ENCODE results near the gene CNKSR1.

The CNKSR1 gene

DNA sequence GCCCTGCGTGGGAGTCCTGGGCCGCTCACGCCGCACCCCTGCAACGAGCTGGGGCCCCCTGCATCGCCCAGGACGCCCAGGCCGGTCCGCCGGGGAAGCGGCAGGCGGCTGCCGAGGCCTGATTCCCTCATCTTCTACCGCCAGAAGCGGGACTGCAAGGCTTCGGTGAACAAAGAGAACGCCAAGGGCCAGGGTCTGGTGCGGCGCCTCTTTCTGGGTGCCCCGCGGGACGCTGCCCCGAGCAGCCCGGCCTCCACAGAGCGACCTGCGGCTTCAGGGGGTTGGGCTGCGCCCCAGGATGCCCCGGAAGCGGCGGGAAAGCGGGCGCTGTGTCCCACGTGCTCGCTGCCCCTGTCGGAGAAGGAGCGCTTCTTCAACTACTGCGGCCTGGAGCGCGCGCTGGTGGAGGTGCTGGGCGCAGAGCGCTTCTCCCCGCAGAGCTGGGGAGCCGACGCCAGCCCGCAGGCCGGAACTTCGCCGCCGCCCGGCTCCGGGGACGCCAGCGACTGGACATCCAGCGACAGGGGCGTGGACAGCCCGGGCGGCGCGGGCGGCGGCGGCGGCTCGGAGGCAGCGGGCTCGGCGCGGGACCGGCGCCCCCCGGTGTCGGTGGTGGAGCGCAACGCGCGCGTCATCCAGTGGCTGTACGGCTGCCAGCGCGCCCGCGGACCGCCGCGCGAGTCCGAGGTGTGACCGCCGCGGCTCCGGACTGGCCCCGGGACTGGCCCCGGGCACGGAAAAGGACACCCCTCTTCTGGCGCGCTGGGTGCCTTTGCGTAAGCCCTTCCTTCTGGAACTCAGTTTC lies 15.7 kb upstream of the CNKSR1 start:
- peak; percentile 48 to 66 for DNase-seq

DNA sequence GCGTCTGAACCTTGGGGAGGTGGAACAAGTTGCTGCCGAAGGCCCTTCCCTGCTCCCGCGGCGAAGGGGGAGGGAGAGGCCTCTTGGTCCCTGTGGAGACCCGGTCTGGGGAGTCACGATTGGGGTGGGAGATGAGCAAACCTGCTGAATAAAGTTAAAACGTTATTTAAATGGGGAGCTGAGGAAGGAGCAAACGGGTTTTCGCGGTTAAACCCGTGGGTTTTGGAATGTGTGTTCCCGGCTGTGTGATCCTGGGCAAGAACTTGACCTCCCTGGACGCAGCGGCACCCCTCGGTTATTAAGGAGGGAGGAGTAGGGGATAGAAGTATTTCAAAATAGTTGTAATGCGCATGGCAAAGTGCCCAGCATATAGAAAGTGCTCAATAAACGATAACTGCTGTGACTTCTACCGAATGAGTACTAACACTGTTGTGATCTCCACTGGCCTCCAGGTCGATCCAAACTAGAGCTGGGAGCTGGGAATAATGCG lies 15.0 kb upstream of the CNKSR1 start:
- DNase-seq: no peak

DNA sequence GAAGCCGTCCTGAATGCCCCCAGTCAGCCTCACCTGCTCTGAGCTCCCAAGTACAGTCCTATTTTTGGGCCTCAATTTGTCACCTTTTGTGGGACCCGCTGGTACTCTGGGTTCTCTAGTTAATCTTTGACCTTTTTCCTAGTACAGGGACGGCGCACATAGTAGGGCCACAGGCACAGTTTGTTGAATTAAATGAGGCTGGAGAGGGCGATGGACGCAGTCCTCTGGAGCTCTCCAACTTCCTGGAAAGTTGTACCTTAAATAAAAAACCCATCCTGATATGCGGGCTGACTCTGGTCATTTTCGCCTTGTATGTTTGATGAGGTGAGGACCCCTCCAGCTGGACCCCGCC lies 13.6 kb upstream of the CNKSR1 start:
- no peak for DNase-seq

DNA sequence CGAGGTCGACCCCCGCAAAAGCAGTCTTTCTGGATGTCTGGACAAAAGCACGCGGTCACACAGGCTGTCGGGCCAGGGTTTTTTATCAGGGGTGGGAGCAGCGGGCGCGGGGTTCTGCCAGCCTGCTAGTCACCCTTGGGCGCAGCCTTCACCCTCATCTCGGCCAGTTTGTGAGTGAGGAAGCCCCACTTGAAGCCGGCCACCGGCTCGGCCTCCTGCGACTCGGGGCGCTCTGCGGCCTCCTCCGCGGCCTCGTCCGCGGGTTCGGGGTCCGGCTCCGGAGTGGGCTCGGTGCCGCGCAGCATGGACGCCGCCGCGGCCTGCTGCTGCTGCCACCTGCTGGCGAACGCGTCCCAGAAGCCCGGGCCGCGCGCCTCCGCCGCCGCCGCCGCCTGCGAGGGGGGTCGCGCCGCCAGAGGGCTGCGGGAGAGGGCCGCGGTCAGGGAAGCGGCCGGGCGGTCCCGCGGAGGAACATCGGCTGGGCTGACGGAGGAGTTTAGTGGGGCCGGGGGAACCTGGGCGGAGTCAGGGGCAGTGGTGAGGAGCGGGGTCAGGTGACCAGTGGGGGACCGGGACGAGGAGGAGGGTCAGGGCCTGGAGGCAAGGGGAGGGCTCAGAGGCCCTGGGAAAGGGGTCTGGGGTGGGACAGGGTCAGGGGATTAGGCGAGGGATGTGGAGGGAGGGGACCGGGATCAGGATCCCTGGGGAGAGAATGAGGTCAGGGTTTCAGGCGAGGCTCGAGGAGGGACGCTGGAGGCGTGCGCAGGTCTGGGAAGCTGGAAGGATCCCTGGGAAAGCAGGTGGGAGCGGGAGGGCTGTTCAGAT lies 13.0 kb upstream of the CNKSR1 start:
- peak; percentile 64 to 69 for DNase-seq

DNA sequence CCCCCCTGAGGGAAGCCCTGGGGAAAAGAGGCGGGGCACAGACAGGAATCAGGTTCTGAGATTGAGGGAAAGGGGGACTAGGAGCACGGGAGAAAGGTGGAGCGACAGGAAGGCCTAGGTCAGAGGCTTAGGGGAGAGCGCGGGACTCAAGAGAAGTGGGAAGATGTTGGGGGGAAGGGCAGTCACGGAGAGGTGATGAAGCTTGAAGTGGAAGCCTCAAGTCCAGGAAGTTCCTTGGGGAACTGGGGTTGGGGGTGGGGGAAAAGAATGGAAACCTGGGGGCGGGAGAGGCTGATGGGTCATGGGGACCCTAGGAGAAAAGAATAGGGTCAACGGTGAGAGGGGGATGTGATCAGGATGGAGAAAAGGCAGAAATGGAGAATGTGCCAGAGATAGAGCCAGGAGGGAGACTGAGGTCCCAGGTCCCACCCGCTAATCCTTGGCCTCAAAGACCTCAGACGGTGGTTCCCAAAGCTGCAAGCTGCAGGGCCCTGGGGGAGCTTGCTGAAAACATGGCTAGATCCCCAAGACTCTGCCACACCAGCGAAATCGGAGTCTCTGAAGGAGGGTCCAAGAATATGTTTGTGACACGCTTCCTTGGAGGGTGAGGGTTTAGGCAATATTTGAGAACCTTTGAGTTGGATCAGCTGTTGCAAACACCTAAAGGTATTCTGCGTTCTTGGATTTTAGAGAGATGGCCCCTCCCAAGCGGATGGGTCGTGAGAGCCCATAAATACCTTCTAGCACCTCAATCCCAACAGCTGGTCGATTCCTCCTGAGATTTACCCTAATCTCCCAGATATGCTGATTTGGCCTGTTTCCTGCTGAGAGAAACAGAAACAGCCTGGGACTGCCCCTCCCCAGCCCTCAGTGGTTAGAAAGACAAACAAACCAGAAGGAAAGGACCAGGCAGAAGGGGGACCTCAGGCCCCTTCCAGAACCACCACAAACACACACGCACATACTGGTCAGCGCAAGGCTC lies 12.1 kb upstream of the CNKSR1 start:
- DNase-seq: no peak

DNA sequence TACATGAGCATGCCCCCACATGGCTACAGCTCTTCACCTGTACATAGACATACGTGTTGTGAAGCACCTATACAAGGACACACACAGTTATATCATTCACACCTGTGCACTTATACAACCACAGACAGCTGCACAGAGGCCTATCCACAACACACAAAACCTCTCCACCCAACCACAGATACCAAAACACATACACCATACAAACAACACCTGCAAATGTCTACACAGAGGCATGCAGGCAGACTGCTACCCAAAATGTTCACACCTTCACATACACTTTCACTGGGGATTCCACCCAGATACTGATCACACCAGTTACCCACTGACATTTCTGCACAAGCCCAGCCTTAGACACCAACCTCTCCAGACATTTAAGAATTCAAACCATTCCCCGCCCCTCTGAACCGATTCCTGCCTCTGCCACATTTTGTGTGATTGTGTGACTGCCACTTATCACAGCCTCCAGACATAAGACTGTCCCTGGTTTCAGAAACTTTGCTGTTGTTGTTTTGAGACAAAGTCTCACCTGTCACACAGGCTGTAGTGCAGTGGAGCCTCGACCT lies 10.5 kb upstream of the CNKSR1 start:
- no peak for DNase-seq

DNA sequence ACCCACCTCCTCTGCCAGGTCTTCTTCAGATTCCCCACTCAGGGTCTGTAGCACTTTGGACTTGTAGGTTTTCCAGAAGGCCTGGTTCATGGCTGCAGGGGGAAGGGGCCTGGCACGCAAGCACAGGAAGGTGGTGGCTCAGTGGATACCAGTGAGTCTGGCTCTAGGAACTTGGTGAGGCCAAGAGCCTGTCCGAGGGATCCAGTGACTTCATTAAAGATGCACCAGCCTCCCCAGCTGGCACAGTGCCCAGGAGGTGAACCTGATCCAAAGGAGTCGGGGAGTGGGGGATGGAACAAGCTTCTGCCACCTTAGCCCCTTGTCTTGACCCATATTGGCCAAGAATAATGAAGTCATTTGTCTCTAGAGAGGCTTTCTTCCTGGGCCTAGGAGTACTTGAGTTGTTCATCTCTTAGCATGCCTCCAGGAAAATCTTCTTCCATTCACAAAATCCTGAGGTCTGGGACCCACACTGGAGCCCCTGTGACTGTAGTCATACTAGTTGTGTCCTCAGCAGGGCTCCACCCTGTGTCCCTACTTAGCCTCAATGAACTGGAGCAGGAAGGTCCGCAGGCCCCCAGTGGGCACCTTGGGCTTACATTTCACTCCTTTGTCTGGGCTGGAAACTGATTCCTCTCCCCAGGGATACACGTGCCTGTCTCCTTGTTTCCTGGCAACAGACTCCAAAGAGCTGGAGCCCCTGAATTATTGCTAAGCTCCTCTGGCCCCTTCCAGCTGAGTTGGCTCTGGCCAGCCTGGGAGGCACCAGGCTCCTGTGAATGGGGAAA lies 8.7 kb upstream of the CNKSR1 start, which contains the start of gene C1orf232:
C1orf232 (minus strand) TSS at position 554 of the 788 bp plus-strand sequence; CDS start at position 90, 464 bp downstream.
- DNase-seq: no peak

DNA sequence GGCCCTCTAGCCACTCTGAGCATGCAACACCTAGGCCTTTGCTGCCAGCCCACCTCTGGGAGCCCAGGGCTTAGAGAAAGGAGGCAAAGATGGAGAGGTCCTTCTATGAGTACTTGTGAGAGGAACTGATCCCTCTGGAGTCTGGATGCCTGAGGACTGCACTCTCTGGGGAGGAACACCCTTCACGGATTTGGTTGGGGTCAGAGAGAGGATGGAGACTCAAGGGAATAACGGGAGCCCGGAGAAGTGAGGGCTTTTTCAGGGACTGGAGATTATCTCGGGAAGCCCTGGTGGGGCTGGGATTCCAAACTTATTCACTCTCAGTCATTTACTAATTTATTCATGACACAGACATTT lies 8.1 kb upstream of the CNKSR1 start:
- no peak for DNase-seq

DNA sequence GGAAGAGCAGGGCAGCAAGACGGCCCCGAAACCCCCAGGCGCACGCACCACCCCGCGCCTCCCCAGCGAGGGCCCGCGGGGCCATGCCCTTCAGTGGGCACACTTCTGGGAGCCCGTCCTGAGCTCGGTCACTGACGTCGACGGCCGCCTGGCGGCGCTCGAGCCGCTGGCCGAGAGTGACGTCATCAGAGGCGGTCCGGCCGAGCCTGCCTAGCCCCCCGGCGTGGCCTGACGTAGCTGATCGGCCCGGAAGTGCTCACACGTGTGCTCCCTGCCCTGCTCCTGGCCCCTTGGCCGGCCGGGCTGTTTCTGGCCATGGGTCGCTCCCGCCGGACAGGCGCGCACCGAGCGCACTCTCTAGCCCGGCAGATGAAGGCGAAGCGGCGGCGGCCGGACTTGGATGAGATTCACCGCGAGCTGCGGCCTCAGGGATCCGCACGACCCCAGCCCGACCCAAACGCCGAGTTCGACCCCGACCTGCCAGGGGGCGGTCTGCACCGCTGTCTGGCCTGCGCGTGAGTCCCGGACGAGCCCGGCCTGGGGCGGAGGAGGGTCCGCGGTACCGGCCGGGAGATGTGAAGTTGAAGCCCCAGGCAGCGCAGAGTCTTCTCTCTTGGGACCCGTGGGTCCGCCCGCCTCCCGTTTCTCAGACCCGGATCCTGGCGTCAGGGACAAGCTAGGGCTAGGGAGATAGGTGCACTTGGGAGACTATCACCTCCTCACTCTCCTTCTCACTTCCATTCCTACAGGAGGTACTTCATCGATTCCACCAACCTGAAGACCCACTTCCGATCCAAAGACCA lies 7.4 kb upstream of the CNKSR1 start, which contains the start of gene ZNF593:
ZNF593 (plus strand) TSS at position 240 of the 803 bp plus-strand sequence; CDS start at position 316, 76 bp downstream.
- DNase-seq: peak; percentile 89 to 94

DNA sequence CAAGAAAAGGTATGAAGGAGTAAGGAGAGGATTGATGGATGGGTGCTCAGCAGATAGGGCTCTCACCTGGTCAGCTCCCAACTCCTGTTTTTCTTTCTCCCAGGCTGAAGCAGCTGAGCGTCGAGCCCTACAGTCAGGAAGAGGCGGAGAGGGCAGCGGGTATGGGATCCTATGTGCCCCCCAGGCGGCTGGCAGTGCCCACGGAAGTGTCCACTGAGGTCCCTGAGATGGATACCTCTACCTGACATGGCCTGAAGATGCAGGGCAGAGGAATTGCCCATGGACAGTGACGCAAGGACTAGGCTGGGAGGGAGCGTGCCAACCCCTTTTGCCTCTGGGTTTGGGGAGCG lies 6.8 kb upstream of the CNKSR1 start:
- no peak for DNase-seq

DNA sequence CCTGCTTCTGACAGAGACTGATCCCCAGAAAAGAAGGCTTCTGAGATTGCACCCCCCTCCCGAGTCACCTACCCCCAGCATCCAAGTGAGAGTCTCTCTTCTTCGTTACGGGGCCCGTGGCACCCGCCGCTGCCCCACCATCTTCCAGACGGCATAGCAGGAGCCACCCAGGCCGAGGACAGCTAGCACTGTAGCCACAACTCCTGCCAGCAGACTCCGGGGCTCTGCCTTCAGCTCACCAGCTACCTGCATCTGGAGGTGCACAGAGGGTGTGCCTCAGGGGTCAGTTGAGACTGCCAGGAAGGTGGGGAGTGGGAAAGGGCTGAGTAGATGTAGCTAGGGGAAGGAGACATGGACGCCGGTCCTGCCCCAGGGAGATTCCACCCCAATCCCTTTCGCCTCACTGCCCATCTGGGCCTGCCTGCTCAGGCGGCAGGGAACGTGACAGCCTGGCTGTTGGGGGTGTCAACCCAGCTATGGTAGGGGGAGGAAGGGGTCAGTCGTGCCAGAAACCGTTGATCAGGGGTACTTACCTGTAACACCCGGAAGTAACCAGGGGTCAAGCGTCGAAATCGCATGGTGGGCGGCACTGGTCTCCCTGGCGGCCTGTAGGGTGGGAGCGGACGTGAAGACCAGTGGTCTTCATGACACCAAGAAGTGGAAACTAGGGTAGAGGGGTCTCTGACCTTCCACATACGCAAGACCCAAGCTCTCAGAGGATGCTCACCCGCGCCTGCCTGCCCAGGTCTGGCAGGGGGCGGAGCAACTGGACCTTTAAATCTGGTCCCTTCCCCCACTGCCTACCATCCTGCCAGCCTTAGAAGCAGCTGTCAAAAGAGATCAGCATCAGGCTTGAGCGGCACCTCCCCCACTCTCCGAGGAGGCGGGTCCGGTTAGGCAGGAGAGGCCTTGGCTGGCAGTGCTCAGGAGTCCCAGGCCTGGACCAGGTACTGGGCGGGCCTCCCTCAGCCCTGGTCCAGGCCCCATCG lies 5.9 kb upstream of the CNKSR1 start, which contains the start of gene ZNF593OS:
ZNF593OS (minus strand) TSS at position 749 of the 989 bp plus-strand sequence; CDS start at position 578, 171 bp downstream.
- DNase-seq: no peak

DNA sequence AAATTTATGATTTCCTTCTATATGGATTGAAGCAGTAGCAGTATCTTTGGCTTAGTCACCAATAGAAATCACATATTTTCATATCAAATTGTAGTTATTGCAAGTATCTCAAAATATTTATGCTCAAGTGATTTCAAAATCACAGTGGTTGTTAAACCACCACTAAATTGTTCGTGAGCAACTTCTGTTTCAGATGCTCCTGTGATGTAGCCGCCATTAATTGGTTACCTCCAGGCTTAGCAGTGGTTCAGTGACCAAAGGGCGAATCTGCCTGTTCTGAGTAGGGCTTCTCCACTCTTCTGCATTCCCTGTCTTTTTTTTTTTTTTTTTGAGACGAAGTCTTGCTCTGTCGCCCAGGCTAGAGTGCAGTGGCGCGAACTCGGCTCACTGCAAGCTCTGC lies 1.9 kb upstream of the CNKSR1 start:
- DNase-seq: no peak

DNA sequence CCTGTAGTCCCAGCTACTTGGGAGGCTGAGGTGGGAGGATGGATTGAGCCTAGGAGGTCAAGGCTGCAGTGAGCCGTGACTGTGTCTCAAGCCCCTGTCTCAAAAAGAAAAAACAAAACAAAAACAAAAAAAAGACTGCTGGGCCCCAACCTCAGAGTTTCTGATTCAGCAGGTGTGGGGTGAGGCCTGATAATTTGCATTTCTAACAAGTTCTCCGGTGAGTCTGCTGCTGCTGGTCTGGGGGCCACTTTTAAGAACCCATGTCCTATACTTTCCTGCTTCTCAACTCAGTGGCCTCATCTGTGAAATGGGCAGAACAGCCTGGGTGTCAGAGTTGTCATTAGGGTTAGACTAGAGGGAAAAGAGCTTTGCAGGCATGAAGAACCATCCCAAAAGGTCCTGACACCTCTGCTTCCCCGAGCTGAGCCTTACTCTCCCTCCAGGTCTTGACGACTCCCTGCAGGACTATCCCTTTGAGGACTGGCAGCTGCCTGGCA lies 2.8 kb downstream of the CNKSR1 start:
- no peak for DNase-seq

DNA sequence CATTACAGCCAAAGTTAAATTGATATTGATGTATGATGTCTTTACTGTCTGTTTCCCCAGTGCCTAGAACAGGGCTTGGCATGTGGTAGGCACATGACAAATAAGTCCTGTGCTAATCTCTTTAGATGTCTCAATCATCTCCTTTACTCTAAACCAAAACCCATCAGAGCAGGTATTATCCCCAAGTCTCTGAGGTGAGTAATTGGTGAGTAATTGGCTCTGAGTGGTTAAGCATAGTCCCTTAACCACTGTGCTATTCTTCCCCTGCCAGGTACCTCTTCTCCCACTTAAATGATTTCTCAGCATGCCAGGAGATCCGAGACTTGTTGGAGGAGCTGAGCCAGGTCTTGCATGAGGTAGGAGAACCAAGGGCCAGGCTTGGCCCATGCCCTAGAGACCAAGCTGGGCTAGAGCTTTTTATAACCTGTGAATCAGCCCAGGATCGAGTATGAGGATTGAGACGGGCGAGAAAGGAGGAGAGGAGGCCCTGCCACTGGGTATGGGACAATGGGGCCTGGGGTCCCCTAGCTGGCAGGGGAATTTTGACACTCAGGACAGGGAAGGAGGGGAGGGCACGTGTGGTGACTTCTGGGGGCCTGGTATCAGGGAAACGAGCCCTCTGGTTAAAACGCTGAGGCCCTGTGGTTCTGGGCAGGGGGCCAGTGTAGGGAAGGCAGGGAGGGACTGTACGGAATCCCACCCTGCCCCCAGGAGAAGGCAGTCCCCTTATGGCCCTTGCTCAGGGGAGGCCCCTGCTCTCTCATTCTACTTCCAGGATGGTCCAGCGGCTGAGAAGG lies 4.5 kb downstream of the CNKSR1 start:
- no peak for DNase-seq

DNA sequence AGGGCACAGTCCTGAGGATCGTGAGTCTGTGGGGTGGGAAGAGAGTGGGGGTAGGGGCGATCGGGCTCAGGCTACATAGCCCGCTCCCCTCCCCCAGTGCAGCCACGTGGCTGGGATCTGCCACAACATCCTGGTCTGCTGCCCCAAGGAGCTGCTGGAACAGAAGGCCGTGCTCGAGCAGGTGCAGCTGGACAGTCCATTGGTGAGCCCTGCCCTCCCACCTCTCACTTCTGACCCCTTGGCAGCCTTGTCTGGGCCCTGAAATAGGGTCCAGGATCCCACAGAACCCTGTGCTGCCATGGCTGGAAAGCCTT lies 5.0 kb downstream of the CNKSR1 start:
- no peak for DNase-seq

DNA sequence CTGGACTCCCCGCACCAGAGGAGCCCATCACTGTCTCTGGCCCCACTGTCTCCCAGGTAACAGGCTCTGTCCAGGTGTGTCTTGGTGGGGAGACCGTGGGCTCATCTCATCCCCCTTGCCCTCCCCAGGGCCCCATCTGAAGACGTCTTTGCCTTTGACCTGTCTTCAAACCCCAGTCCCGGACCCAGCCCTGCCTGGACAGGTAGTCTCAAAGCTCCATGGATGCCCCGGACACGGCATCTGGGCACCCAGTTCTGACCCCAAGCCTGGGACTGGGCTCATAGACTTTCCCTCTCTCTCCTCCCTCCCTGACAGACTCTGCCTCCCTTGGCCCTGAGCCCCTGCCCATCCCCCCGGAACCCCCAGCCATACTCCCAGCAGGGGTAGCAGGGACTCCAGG lies 6.8 kb downstream of the CNKSR1 start:
- DNase-seq: no peak

DNA sequence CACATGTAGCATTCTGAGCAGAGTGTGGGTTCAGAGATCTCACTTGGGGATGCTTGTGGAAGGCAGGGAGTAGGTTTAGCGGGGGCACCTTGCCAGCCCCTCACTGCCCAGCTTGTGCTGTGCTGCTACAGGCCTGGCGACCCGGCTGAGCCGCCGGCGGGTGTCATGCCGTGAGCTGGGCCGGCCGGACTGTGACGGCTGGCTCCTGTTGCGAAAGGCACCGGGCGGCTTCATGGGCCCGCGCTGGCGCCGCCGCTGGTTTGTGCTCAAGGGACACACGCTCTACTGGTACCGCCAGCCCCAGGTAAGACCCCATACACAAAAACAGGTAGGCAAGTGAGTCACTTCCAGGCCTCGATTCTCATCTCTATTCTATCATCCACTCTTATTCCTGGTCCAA lies 7.6 kb downstream of the CNKSR1 start:
- DNase-seq: no peak

DNA sequence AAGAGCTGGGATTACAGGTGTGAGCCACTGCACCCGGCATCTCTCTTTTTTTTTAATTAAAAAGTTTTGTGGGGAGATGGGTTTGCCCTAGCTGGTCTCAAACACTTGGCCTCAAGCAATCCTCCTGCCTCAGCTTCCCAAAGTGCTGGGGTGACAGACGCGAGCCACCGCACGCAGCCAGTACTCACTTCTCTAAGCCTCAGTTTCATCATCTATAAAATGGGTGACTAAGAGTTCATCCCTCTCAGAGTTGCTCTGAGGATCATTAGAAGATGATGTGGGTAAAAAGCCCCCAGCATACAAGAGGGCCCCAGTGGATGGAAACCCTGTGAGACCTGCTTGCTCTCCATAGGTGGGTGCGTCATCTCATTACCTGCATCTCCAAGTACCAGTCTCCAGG lies 10.6 kb downstream of the CNKSR1 start:
- DNase-seq: no peak

All from stimulated activated CD4-positive, alpha-beta T cell treated with anti-CD3 and anti-CD28 coated beads, Interleukin-2, amount 100 ng/mL, for 24 hours (primary cell).